GM18520 (cell line): ENCODE data around the gene XYLT2.
A peak's percentile ranks its signal among the peaks of the same experiment; 100 is the strongest.
"Not testable (repeated sequence)": the region's sequence is repeated elsewhere in the genome, so short reads cannot be mapped to it uniquely, and the experiment has no call there.

ENCODE experiments used
- ATAC-seq: cut with Tn5 transposase; IDR thresholded peaks from one replicate; pipeline ENCODE4 v1.9.1; 2021; ENCODE audit not compliant: unreplicated experiment

The XYLT2 gene

GRCh38 chr17:50388728-50389127, 42.8 kb downstream of the XYLT2 start:
- no peak for ATAC-seq

GRCh38 chr17:50389534-50389933, 43.6 kb downstream of the XYLT2 start:
- ATAC-seq = no peak

- ATAC-seq = no peak
Measured at GRCh38 chr17:50392621-50393020, 46.7 kb downstream of the XYLT2 start.

GRCh38 chr17:50393700-50394099, 47.8 kb downstream of the XYLT2 start:
- no peak for ATAC-seq

DNA sequence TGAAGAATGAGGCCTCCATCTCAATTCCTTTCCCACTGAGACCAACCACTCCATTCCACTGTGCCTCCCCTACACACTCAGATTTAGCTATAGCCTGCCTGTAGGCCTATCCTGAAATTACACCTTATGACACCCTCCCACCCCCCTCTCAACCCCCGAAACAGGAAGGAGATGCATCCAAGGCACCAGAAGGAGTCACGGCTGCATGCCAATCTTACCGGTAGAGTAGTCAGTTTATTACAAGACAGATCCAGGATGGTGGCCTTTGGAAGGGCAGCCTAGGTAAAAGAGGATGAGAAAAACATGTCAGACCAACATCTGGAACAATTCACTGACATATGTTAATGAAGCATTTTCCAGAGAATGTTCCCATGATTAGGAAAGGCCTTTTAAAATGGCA, 48.8 kb downstream of the XYLT2 start:
- no peak for ATAC-seq

DNA sequence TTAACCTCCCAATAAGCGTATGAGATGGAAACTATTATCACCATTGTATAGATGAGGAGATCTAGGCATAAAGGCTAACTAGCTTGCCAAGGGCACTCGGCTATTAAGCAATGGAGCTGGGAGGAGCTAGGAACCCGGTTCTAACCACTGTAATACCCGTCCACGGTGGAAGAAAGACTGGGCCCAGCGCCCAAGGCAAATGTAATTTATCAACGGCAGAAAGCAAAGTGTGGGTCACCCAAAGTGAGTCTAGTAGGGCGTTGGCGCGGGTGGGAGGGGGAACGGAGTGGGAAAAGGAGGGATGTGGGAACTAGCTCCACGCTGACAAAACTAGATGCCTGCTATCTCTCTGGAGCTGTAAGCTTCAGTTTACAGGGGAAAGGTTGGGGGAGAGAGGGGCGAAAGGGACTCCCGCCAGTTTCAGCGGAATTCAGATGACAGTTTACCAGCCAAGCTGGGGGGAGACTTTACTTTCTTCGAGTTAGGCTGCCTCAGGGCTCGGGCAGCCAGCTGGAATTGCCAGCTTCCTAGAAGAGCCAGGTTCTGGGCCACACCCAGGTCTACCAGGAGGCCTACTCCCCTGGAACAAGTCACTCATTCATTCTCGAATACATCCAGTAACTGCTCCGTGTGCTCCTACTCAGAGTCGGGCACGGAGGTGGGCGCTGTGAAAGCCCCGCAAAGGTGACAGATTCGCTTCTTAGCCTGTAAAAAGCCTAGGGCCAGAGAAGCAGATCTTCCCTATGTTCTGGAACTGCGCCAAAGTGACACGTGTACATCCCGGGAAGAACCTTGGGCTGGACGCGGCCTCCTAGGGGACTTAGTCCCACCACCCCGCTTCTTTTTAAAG, 50.6 kb downstream of the XYLT2 start:
- ATAC-seq = no peak

- ATAC-seq = peak; percentile 87
Measured at GRCh38 chr17:50397111-50397918, 51.4 kb downstream of the XYLT2 start, which contains the start of gene LRRC59. LRRC59 (minus strand) TSS chr17:50397523; CDS start chr17:50397317, 206 bp downstream.

- no peak for ATAC-seq
Measured at GRCh38 chr17:50397919-50398285, 52.0 kb downstream of the XYLT2 start.

- ATAC-seq = not testable (repeated sequence)
Measured at GRCh38 chr17:50398672-50399071, 52.7 kb downstream of the XYLT2 start.

GRCh38 chr17:50399591-50399990, 53.7 kb downstream of the XYLT2 start:
- not testable (repeated sequence) for ATAC-seq

DNA sequence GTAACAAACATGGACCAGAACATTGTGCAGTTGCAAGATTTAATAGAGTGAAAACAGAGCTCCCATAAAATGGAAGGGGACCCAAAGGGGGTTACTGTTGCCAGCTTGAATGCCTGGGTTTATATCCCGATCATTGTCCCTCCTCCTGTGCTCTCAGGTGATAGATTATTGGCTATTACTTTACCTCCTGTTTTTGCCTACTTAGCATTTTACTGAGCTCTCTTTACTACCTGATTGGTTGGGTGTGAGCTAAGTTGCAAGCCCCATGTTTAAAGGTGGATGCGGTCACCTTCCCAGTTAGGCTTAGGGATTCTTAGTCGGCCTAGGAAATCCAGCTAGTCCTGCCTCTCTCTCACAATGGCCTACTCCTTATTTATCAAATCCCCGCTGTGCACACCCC, 59.4 kb downstream of the XYLT2 start:
- ATAC-seq = not testable (repeated sequence)

GRCh38 chr17:50406578-50406977, 60.7 kb downstream of the XYLT2 start:
- ATAC-seq = no peak

- ATAC-seq = no peak
Measured at GRCh38 chr17:50407921-50408320, 62.0 kb downstream of the XYLT2 start.
